SHP77 treated with DMSO at 0.1 percent for 48 hours (cell line): ENCODE measurements around the gene BRSK1.
"Not testable (repeated sequence)": the region's sequence is repeated elsewhere in the genome, so short reads cannot be mapped to it uniquely, and the experiment has no call there.

Experiments used
- DNase-seq: peaks from one replicate; lab custom pipeline; 2025; lab: John Stamatoyannopoulos, UW

The BRSK1 gene

GRCh38 chr19:55304279-55304978, 20.6 kb downstream of the BRSK1 start:
- no peak for DNase-seq

- DNase-seq = no peak
Measured at GRCh38 chr19:55304980-55305379, 21.2 kb downstream of the BRSK1 start.

GRCh38 chr19:55305491-55305890, 21.7 kb downstream of the BRSK1 start:
- no peak for DNase-seq

DNA sequence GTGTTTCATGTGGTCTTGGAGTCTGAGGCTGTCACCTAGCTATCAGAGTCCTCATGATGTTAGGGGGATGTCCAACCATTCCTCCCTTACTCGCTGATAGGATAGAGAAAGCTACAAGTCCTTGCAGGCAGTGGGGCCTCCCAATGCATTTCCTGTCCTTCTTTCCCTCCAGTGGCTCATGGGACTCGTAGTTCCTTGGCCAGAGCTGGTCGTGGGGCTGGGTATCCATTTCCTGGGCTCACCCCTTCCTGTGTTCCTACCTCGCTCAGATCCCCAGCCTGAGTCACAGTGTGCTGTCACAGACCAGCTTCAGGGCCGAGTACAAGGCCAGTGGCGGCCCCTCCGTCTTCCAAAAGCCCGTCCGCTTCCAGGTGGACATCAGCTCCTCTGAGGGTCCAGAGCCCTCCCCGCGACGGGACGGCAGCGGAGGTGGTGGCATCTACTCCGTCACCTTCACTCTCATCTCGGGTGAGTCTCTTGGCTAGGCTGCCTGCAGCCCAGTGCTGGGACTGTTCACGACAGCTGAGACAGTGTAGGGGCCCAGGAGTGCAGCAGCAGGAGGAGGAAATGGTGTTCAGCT, 22.3 kb downstream of the BRSK1 start:
- DNase-seq = no peak

GRCh38 chr19:55306712-55307111, 22.9 kb downstream of the BRSK1 start:
- no peak for DNase-seq

- DNase-seq = no peak
Measured at GRCh38 chr19:55308281-55308680, 24.5 kb downstream of the BRSK1 start.

GRCh38 chr19:55309448-55309847, 25.7 kb downstream of the BRSK1 start:
- no peak for DNase-seq

- DNase-seq = no peak
Measured at GRCh38 chr19:55310498-55310897, 26.7 kb downstream of the BRSK1 start.

DNA sequence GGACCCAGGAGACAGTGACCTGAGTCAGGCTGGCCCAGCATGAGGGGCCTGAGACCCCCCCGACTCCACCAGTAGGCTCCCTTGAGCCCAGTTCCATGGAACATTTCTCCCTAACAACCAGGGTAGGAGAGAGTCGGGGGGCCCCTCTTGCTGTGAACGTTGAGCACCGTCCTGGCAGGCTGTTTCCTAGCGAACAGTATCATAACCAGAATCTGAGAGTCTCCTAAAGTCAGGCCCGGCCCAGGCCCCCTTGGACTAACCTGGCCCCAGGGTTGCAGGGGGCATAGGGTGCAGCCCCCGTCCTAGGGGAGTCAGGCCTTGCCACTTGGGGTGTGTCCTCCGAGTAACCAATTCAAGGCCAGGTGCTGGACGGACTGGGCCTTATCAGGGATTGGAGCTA, 27.6 kb downstream of the BRSK1 start:
- DNase-seq = no peak

DNA sequence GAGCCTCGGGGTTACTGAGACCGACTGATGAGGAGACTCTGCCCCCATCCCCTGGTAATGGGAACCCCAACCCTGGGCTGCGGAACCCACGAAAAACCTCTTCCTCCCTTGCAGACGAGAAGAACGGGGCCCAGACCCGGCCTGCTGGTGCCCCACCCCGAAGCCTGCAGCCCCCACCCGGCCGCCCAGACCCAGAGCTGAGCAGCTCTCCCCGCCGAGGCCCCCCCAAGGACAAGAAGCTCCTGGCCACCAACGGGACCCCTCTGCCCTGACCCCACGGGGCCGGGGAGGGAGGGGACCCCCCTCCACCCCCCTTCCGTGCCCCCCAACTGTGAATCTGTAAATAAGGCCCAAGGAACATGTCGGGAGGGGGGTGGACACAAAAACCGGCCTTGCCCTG, 28.0 kb downstream of the BRSK1 start:
- DNase-seq = no peak

- no peak for DNase-seq
Measured at GRCh38 chr19:55312621-55313512, 29.1 kb downstream of the BRSK1 start.

DNA sequence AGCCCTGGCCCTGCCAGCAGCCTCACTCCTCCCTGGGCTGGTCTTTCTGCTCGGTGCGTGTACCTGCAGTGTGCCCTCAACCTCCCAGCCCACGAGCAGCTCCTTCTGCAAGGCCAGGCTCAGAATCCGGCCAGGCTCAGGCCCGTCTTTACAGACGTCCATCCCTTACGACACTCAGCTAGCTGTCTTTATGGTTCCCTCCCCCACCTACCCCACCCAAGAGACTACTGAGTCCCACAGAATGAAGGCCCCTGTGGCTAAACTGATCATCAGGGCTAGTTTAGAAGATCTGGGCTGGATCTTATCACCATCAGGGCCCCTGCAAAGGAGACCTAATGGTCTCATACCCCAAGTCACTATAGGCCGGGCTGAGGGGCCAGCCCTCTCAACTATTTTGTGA, 30.6 kb downstream of the BRSK1 start:
- DNase-seq = no peak

DNA sequence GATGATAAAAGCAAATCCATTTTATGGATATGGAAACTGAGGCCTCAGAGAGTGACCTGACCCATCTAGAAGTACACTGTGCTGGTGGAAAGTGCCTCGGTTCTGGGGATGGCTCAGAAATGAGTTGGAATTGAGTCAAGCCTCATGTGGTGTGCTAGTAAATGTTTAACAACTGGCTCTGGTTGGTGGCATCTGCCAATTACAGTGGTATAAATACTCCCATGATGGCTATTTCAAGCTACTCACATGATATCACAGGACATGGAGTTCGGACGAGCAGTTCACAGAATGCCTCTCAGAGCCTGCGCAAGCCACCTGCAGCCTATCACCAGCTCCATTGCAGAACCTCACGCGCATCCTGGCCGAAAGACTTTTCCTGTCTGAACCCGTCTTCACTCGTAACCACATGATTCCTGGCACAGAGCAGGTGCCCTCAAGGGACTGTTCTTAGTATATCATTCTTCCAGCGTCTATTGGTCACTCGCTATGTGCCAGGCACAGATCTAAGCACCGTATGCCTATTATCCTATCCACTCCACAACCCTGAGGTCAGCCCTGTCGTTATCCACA, 32.2 kb downstream of the BRSK1 start:
- DNase-seq = no peak

GRCh38 chr19:55316646-55317045, 32.8 kb downstream of the BRSK1 start:
- DNase-seq = no peak

GRCh38 chr19:55319785-55320184, 36.0 kb downstream of the BRSK1 start:
- no peak for DNase-seq

DNA sequence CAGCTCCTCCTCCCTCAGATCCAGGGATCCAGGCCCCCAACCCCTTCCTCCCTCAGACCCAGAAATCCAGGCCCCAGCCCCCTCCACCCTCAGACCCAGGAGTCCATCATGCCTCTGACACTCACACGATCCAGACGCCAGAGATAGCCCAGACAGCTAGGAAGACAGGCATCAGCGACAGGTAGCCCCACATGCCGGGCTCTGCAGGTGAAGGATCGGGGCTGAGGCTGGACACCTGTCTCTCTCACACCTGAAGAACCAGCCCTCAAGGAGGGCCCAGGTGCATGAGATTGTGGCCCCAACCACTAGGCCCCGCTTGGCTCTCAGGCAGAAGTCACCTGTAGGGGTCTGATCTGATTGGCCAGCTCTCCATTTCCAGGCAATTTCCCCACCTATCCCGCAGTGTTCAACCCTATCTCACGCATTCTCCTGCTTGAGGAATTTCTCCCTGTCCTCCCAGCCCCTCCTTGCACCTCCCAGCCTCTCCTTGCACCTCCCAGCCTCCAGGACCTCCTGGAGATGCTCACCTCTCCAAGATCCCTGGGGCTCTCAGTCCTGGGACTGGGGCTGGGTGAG, 37.1 kb downstream of the BRSK1 start:
- no peak for DNase-seq

DNA sequence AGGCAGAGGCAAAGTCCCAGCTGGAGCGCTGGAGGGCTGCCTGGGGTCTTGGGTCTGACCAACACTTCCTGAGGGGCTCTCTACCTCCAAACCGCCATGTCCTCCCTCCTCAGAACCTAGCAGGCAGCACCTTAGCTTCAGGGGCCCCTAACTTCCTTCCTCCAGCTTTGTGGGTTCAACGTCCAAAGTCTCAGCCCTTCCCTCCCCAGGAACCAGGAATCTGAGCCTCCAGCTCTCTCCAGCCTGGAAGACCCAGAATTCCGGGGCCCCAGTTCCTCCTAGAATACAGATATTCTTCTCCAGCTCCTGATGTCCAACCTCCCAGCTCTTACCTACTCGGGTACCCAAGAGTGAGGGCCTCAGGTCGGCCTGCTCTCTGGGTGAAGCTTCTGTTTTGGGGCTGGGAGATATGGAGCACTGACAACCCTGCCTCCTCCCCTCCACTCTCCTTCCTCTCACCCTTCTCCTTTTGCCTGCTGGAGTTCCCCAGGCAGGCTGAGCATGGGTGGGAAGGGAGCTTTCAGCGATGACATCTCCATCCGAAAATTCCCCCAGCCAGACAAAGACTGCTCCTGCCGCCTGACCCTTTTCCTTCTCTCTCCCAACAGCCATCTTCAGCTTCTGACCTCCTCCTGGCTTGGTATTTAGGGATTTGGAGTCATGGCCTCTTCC, 37.8 kb downstream of the BRSK1 start:
- no peak for DNase-seq

- DNase-seq = no peak
Measured at GRCh38 chr19:55322204-55322885, 38.5 kb downstream of the BRSK1 start.

DNA sequence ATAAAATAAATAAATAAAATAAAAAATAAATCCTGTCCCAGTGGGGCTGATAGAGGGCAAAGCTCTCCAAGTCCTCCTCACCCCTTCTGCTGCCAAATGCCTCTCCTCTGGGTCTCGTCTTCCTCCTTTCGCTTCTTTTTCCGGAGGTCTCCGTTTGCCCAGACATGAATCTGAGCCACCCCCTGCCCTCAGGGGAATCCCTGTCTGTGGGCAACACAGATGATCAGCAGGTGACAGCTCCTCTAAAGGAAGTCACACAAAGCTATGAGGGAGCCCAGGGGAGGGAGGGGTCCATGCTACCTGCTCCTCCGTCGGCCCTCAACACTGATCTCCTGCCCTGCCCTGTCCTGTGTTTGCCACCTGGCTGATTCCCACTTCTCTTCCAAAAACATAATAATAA, 40.9 kb downstream of the BRSK1 start:
- DNase-seq = no peak

- no peak for DNase-seq
Measured at GRCh38 chr19:55325172-55325571, 41.4 kb downstream of the BRSK1 start, which contains the start of gene TMEM150B. TSS of gene TMEM150B (minus strand) at chr19:55325341. CDS start at chr19:55321036, 4,305 bp downstream.

- not testable (repeated sequence) for DNase-seq
Measured at GRCh38 chr19:55328774-55329318, 45.0 kb downstream of the BRSK1 start.
